AG04449 (cell line): Measurements from ENCODE around the gene HAND2.
A peak's percentile ranks its signal among the peaks of the same experiment; 100 is the strongest.

ENCODE experiments used
- CTCF ChIA-PET: fragments of 350-600 bp; formaldehyde crosslinking; extraction: SDS; loops from one replicate; lab custom pipeline; 2021; ENCODE audit warnings: antibody characterized with exemption; lab: Yijun Ruan, JAX
- POLR2A ChIA-PET: fragments of 400-600, 350-600 bp; formaldehyde crosslinking; extraction: SDS; loops from one replicate; lab custom pipeline; 2020; ENCODE audit warnings: antibody characterized with exemption, inconsistent platforms; lab: Yijun Ruan, JAX
- DNase-seq: peaks from one replicate; pipeline ENCODE4 v3.0.0-alpha.2; 2010; ENCODE audit warnings: low read depth, low spot score
- H3K4me3 ChIP-seq: 2 replicates; pipeline ENCODE4 v1.5.1; 2011; ENCODE audit warnings: low read depth, mild to moderate bottlenecking, control low read depth, low read length
- TF ChIP-seq, protein P1 (sequence below): IDR thresholded peaks from one replicate; pipeline ENCODE4 v1.5.1; 2011; ENCODE audit warnings: mild to moderate bottlenecking, moderate library complexity, low read length, control low read depth, inconsistent platforms; ENCODE audit not compliant: insufficient read depth; ENCODE audit errors: missing control alignments

HAND2 gene

DNA sequence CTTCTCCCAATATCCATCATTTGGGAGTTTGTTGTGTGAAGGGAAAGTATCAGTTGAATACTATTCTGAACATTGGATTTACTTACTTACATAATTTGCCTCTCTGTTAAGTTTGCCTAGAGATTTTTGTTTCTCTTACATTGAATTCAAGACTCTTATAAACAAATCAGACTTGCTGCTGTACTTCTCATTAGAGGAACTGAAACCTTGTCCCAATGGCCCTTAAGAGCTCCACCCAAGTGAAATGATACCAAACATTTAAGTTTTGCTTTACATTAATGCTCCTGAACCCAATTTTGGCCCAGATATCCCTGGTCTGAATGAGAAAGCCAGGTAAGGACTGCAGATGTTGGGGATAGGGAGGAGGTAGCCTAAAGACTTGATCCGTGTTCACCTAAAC is 32.0 kb downstream of the HAND2 start:
- H3K4me3 ChIP-seq = no peak overlapping the region
- POLR2A ChIA-PET = no interaction called here
- TF ChIP-seq, protein P1, sequence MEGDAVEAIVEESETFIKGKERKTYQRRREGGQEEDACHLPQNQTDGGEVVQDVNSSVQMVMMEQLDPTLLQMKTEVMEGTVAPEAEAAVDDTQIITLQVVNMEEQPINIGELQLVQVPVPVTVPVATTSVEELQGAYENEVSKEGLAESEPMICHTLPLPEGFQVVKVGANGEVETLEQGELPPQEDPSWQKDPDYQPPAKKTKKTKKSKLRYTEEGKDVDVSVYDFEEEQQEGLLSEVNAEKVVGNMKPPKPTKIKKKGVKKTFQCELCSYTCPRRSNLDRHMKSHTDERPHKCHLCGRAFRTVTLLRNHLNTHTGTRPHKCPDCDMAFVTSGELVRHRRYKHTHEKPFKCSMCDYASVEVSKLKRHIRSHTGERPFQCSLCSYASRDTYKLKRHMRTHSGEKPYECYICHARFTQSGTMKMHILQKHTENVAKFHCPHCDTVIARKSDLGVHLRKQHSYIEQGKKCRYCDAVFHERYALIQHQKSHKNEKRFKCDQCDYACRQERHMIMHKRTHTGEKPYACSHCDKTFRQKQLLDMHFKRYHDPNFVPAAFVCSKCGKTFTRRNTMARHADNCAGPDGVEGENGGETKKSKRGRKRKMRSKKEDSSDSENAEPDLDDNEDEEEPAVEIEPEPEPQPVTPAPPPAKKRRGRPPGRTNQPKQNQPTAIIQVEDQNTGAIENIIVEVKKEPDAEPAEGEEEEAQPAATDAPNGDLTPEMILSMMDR = no peak
- CTCF ChIA-PET = interaction anchor here (1.0 to 11.5 kb wide), 5 partner anchors 8 to 491 kb away, joined by 3 to 114 read pairs (median 3); no protein-coding TSS in a partner anchor
- DNase-seq = no peak

DNA sequence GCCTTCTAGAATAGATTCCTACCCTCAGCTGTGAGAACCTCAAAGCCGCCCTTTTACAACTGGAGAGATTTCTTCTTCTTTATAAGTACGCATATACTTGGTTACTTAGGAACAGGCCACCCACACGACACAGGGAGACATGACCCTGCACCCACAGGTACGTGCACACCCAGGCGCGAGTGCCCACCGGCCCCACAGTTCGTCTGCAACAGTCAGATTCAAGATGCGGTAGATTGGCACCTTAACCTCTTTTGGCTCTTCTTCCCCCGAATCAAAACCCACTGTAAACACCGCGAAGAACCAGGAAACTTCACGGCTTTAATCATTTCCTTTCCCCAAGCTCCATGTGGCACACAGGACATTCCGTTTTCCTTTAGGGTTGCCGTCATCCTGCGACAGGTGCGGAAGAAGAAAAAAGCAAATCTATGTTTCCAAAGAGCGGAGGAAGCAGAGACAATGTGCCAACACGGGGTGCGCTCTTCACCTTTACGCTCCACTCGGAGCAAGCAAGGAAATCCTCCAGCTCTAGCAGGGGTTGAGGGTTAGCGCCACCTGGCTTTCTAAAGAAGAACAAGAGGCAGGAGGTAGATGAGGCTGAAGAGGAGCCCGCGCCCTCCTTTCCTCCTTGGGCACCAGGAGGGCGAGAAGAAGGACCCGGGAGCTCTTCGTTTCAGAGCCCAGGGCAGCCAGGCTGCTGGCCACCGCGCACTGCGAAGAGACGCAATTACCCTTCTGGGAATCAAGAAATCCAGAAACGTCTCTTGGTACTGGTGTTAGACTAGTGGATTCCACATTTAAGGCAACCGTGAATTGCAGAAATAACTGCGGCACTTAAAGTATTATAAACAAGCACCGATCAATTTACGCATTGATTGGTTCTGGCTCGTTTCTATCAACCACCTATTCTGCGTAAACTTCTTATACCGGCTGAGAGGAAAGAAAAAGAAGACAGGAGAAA is 35.7 kb downstream of the HAND2 start:
- ChIA-PET CTCF (interaction anchor here (0.6 to 9.1 kb wide), 40 partner anchors 9 to 624 kb away, joined by 3 to 198 read pairs (median 4); partner anchors contain the start of gene HAND2), POLR2A (interaction anchor here (1.0 kb wide), 1 partner anchor 74 kb away, joined by 4 read pairs; no protein-coding TSS in a partner anchor)
- TF ChIP-seq, protein P1 = peak; percentile 85
- peak overlapping the region; percentile 31 for H3K4me3 ChIP-seq
- no peak for DNase-seq

DNA sequence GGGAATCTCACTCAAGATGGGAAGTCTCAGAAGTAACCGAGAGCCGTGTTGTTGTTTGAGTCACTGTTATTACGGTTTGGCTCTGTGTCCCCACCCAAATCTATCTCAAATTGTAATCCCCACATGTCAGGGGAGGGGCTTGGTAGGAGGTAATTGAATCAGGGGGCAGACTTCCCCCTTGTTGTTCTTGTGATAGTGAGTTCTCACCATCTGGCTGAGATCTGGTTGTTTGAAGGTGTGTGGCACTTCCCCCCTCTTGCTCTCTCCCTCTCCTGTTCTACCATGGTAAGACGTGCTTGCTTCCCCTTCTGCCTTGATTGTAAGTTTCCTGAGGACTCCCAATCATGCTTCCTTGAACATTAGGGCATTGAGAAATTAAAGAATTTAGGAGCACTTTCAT is 37.0 kb downstream of the HAND2 start:
- ChIA-PET CTCF (interaction anchor here (1.8 to 9.1 kb wide), 4 partner anchors 11 to 73 kb away, joined by 12 to 198 read pairs (median 36); no protein-coding TSS in a partner anchor), POLR2A (no interaction called here)
- DNase-seq = no peak
- H3K4me3 ChIP-seq = no peak overlapping the region
- TF ChIP-seq, protein P1 = no peak

DNA sequence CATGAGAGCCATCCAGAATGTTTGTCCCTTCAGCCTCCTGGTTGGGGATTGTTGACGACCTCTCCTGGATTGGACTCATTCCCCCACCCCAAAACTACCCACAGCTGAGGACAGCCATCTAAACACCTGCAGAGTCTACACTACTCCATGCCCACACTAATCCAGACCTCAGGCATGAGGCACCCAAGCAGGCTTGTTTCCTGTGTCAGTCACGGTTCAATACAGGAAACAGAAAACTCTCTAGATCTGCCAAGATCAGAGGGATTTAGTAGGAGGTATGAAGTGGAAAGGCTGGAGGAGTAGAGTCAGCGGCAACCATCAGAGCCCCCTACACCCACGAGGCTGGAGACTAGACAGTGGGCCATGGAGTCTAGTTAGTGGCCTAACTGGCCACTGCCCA is 37.7 kb downstream of the HAND2 start:
- no peak overlapping the region for H3K4me3 ChIP-seq
- ChIA-PET POLR2A (no interaction called here), CTCF (interaction anchor here (1.0 to 9.1 kb wide), 3 partner anchors 67 to 73 kb away, joined by 3 to 198 read pairs (median 5); no protein-coding TSS in a partner anchor)
- TF ChIP-seq, protein P1 = no peak
- DNase-seq = no peak

DNA sequence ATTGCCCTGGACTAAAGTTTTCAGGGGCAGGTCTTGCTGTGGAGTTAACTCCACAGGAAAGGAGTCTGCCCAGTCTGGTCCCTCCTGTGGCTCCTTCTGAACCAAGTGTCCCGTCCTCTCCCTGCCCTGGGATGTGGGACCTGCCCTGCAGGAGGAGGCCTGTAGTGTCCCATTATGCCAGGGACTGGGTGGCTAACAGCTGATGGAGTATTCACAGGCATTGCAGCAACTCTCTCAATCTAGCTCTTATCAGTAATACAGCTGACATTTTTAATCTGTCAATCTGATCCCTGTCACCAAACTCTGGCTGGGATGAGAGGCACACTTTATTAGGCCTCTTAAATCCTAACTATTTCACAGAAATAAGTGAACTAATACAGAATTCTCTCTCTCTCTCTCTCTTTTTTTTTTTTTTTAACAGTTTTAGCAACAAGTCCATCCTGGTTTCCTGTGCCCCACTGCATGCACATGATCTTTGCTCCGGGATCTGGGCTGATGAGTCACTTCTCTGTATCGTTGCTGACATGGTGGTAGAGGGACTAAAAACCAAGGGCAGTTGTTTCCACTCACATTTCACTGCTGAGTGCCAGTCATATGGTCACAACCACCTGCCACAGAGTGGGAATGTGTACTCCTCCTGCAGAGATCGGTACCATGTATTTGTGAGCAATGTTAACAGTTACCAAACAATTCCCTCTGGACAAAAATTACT is 39.1 kb downstream of the HAND2 start:
- TF ChIP-seq, protein P1 = no peak
- H3K4me3 ChIP-seq = no peak overlapping the region
- ChIA-PET POLR2A (no interaction called here), CTCF (interaction anchor here (0.9 to 9.1 kb wide), 5 partner anchors 15 to 169 kb away, joined by 3 to 198 read pairs (median 5); no protein-coding TSS in a partner anchor)
- no peak for DNase-seq

DNA sequence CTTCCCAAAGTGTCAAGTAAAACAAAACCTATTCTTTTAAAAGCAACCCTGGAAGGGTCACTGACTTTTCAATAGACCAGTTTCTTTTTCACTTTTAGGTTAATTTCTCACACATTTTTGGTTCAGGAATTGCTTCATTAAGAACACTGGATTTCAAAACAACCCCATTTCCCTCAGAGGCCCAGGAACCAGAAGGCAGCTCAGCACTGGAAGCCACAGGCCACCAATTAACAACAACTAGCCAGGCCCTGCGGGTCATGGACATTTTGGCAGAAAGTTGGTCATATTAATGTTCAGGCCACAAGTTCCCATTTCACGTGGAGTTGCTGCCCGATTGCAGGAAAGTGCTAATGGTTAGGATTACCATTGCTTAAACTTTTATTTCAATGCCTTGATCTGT is 39.8 kb downstream of the HAND2 start:
- ChIA-PET CTCF (interaction anchor here (0.9 to 9.1 kb wide), 3 partner anchors 15 to 169 kb away, joined by 3 to 198 read pairs (median 8); no protein-coding TSS in a partner anchor), POLR2A (no interaction called here)
- H3K4me3 ChIP-seq = no peak overlapping the region
- TF ChIP-seq, protein P1 = no peak
- no peak for DNase-seq
